ENCODE measurements around the gene ICOS. TPM values are rescaled to one million over a fixed set of nuclear protein-coding genes. Genes with fewer than 3 reads are reported as not detected.

The ICOS gene
- total and polyA plus RNA-seq, 9 of the 15 experiments (the other 6 are each of a cell fraction or from before 2014, with no cell fraction given), result not detected

DNA sequence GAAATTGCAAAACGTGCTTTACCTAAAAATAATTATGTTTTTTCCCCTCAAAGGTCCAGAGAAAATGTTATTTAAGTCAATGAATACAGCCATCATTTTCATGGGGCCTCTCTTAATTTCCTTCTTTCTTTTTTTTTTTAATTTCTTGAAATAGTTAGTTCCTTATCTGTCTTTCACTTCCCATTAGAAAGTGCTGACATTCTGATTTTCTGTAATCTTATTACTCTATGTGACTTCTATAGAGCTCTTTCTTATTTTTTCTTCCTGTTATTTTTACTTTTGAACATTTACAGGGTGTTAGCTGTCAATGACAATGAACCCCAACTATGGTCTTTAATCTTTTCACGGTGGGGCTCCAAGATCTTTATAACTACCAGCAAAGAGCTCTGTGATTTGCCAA is 39.0 kb upstream of the ICOS start:
- CTCF ChIA-PET (ENCODE audit: low intra/inter-chr PET ratio), result no interaction called here
- no peaks in the 10 kb centered on the region for H3K79me2 ChIP-seq (ENCODE audit: control insufficient read depth, insufficient read depth, low read length)
- H3K9me1 ChIP-seq (ENCODE audit: control insufficient read depth, insufficient read depth, low read length), result no peaks in the 10 kb centered on the region
- H3K4me1 ChIP-seq (replicated peaks in 1 of 2; ENCODE audit: control insufficient read depth in 2 of 2, insufficient read depth in 2 of 2, low read length in 2 of 2), result no peaks in the 10 kb centered on the region
- no peak overlapping the region for H2AFZ ChIP-seq (ENCODE audit: low read depth, low read length)
- ATAC-seq (no peak), DNase-seq (ENCODE audit: extremely low read depth in 1 of 4, low spot score in 3 of 4) (no peak), FAIRE-seq (no peak)
- TF ChIP-seq HNRNPUL1 (IDR thresholded peaks at IDR 0.05; ENCODE audit: low read length), result no peak
- no peak for TF ChIP-seq HNRNPK (IDR thresholded peaks at IDR 0.05; ENCODE audit: low read depth, low read length, poor library complexity, severe bottlenecking)
- TF ChIP-seq C11orf30 (IDR thresholded peaks at IDR 0.05; ENCODE audit: low read depth), result peak; percentile 10; the same call in 1 of the 2 replicates
- TF ChIP-seq ZBTB7A (IDR thresholded peaks at IDR 0.05; ENCODE audit: borderline replicate concordance, control insufficient read depth, low read depth, low read length), result no peak
- TF ChIP-seq GATA2 (CRISPR knock-in tag; IDR thresholded peaks at IDR 0.05), result no peak
- TF ChIP-seq CBFA2T3 (IDR thresholded peaks at IDR 0.05), result no peak
- no peaks in the 10 kb centered on the region for H4K20me1 ChIP-seq (replicated peaks; ENCODE audit: control insufficient read depth, insufficient read depth, low read length)
- H3K4me3 ChIP-seq, result no peak overlapping the region
- 0% methylated on average over 2 of the region's 2 CpGs for WGBS (ENCODE audit: insufficient coverage, low coverage, missing lambda C conversion rate)
- H3K27me3 ChIP-seq (ENCODE audit: control insufficient read depth in 2 of 2, insufficient read depth in 2 of 2, low read length in 2 of 2), result no peaks in the 10 kb centered on the region
- no peaks in the 10 kb centered on the region for H3K9me3 ChIP-seq (replicated peaks; ENCODE audit: control insufficient read depth, insufficient read depth, low read depth, low read length)
- intact Hi-C loops (cut with micrococcal nuclease) (no loop called here), in situ Hi-C loops (cut with MboI) (no loop called here)
- H3K27ac ChIP-seq (ENCODE audit: extremely low read depth, low read depth, low read length), result no peak overlapping the region
- H3K9ac ChIP-seq (ENCODE audit: insufficient read depth in 1 of 2, low read depth in 2 of 2, low read length in 2 of 2), result no peak overlapping the region
- H3K36me3 ChIP-seq (ENCODE audit: control insufficient read depth, insufficient read depth, low read length), result no peaks in the 10 kb centered on the region
- POLR2A ChIA-PET, result no interaction called here
- H3K4me2 ChIP-seq (ENCODE audit: insufficient read depth, low read length), result no peak overlapping the region
- no TSS peak for BruUV-seq (replicated peaks)

DNA sequence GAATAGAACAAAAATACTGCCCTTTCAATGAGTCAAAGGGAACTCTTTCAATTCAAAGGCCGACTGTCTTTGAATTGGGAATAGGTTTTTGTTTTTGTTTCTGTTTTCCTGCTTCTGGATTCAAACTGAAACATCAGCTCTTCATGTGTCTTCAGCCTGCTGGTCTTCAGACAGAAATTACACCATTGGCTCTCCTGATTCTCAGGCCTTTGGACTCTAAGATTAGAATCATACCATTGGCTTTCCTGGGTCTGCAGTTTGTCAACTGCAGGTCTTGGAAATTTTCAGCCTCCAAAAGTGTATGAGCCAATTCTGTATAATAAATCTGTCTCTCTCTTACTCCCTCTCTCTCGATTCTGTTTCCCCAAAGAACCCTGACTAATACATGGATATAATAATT is 37.9 kb upstream of the ICOS start:
- ATAC-seq (no peak), FAIRE-seq (no peak), DNase-seq (ENCODE audit: extremely low read depth in 1 of 4, low spot score in 3 of 4) (no peak)
- Histone ChIP-seq H3K4me3 (no peak overlapping the region), H3K27me3 (ENCODE audit: control insufficient read depth in 2 of 2, insufficient read depth in 2 of 2, low read length in 2 of 2) (no peaks in the 10 kb centered on the region), H3K9me3 (replicated peaks; ENCODE audit: control insufficient read depth, insufficient read depth, low read depth, low read length) (no peaks in the 10 kb centered on the region), H3K27ac (ENCODE audit: extremely low read depth, low read depth, low read length) (no peak overlapping the region), H4K20me1 (replicated peaks; ENCODE audit: control insufficient read depth, insufficient read depth, low read length) (no peaks in the 10 kb centered on the region), H3K9me1 (ENCODE audit: control insufficient read depth, insufficient read depth, low read length) (no peaks in the 10 kb centered on the region), H3K79me2 (ENCODE audit: control insufficient read depth, insufficient read depth, low read length) (no peaks in the 10 kb centered on the region), H2AFZ (ENCODE audit: low read depth, low read length) (no peak overlapping the region), H3K4me1 (replicated peaks in 1 of 2; ENCODE audit: control insufficient read depth in 2 of 2, insufficient read depth in 2 of 2, low read length in 2 of 2) (no peaks in the 10 kb centered on the region), H3K36me3 (ENCODE audit: control insufficient read depth, insufficient read depth, low read length) (no peaks in the 10 kb centered on the region), H3K9ac (ENCODE audit: insufficient read depth in 1 of 2, low read depth in 2 of 2, low read length in 2 of 2) (no peak overlapping the region), H3K4me2 (ENCODE audit: insufficient read depth, low read length) (no peak overlapping the region)
- in situ Hi-C loops (cut with MboI) (no loop called here), intact Hi-C loops (cut with micrococcal nuclease) (no loop called here)
- TF ChIP-seq ZNF324 (CRISPR knock-in tag; IDR thresholded peaks at IDR 0.05) (no peak), ZBTB17 (CRISPR knock-in tag; IDR thresholded peaks at IDR 0.05) (no peak), SAFB (IDR thresholded peaks at IDR 0.05; ENCODE audit: borderline replicate concordance, low read depth, low read length) (no peak)
- TF ChIP-seq, protein P1, sequence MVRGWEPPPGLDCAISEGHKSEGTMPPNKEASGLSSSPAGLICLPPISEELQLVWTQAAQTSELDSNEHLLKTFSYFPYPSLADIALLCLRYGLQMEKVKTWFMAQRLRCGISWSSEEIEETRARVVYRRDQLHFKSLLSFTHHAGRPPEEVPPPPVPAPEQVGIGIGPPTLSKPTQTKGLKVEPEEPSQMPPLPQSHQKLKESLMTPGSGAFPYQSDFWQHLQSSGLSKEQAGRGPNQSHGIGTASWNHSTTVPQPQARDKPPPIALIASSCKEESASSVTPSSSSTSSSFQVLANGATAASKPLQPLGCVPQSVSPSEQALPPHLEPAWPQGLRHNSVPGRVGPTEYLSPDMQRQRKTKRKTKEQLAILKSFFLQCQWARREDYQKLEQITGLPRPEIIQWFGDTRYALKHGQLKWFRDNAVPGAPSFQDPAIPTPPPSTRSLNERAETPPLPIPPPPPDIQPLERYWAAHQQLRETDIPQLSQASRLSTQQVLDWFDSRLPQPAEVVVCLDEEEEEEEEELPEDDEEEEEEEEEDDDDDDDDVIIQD (CRISPR knock-in tag; IDR thresholded peaks at IDR 0.05), result no peak
- TF ChIP-seq, protein P2, sequence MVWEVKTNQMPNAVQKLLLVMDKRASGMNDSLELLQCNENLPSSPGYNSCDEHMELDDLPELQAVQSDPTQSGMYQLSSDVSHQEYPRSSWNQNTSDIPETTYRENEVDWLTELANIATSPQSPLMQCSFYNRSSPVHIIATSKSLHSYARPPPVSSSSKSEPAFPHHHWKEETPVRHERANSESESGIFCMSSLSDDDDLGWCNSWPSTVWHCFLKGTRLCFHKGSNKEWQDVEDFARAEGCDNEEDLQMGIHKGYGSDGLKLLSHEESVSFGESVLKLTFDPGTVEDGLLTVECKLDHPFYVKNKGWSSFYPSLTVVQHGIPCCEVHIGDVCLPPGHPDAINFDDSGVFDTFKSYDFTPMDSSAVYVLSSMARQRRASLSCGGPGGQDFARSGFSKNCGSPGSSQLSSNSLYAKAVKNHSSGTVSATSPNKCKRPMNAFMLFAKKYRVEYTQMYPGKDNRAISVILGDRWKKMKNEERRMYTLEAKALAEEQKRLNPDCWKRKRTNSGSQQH (CRISPR knock-in tag; IDR thresholded peaks at IDR 0.05), result no peak
- BruUV-seq (replicated peaks), result no TSS peak
- CTCF ChIA-PET (ENCODE audit: low intra/inter-chr PET ratio), result no interaction called here
- WGBS (ENCODE audit: insufficient coverage, low coverage, missing lambda C conversion rate), result 0% methylated on average over 2 of the region's 2 CpGs
- POLR2A ChIA-PET, result no interaction called here

All from K562 (cell line).